Thyroid gland (tissue), 4 donors: ENCODE measurements around the gene EVI5L. TPM values are rescaled to one million over a fixed set of nuclear protein-coding genes. Genes with fewer than 3 reads are reported as not detected.
"Not testable (repeated sequence)": the region's sequence is repeated elsewhere in the genome, so short reads cannot be mapped to it uniquely, and the experiment has no call there.

Experiments used
- DNase-seq, 2 donors: peaks; one replicate each; pipeline ENCODE4 v3.0.0-alpha.2; 2019
- H3K27ac ChIP-seq, 3 donors: fragments of 200-600 bp; sonication (generic); 1 replicate in 2 of 3; 2 replicates in 1 of 3; pipeline ENCODE4 v1.5.1; 2016 to 2019; ENCODE audit warnings: mild to moderate bottlenecking in 1 of 3, moderate library complexity in 1 of 3
- H3K27me3 ChIP-seq: fragments of 200-600 bp; sonication (generic); one replicate; pipeline ENCODE4 v1.5.1; 2019
- H3K36me3 ChIP-seq, 2 donors: fragments of 200-600 bp; sonication (generic); one replicate each; pipeline ENCODE4 v1.5.1; 2016 to 2019
- H3K4me1 ChIP-seq, 2 donors: fragments of 200-600 bp; sonication (generic); one replicate each; pipeline ENCODE4 v1.5.1; 2017 to 2019
- H3K4me3 ChIP-seq, 3 donors: fragments of 200-600 bp; sonication (generic); replicated peaks in 1 of 3; 1 replicate in 2 of 3; 2 replicates in 1 of 3; pipeline ENCODE4 v1.5.1; 2016; ENCODE audit warnings: mild to moderate bottlenecking in 1 of 3
- H3K9me3 ChIP-seq: fragments of 200-600 bp; sonication (generic); one replicate; pipeline ENCODE4 v1.5.1; 2017
- POLR2A ChIP-seq, 2 donors: fragments of 450-650 bp; IDR thresholded peaks; one replicate each; pipeline ENCODE4 v1.6.1; 2017; ENCODE audit warnings: antibody characterized with exemption in 2 of 2, mild to moderate bottlenecking in 2 of 2, moderate library complexity in 1 of 2
- WGBS, 2 donors: methylation state at CpG; one replicate each; pipeline ENCODE4 v1.1.5; 2017; 5-methylcytosine and 5-hydroxymethylcytosine counted together
- intact Hi-C: fragments of 100-400 bp; cut with DNase I; formaldehyde crosslinking; loops from one replicate; pipeline ENCODE4 v1.15.1; 2023
- total RNA-seq, 4 donors: library from RNA; depleted of rRNA; stranded (reverse); fragments of >200 nt; gene quantifications; one replicate each; pipeline ENCODE4 v1.2.3, GENCODE V29; 2016
- TF ChIP-seq, protein P1 (sequence below), 6 experiments: fragments of 200-600 bp in 3 of 6; fragments of 450-650 bp in 3 of 6; sonication (generic) in 3 of 6; IDR thresholded peaks; one replicate each; pipeline ENCODE4 v1.5.1; 2016 to 2019; ENCODE audit warnings: antibody characterized with exemption in 6 of 6, mild to moderate bottlenecking in 2 of 6, inconsistent platforms in 1 of 6, moderate library complexity in 1 of 6

EVI5L gene
- total RNA-seq, 4 donors from 2014 or later = 9.8 to 29.3 (median 21.8) TPM

GRCh38 chr19:7815325-7815724 is 14.7 kb upstream of the EVI5L start:
- 49 to 68% methylated on average over 9 to 10 of the region's 10 CpGs for WGBS, 2 donors
- Histone ChIP-seq H3K27me3 (no peaks in the 10 kb centered on the region), H3K36me3 (no peaks in the 10 kb centered on the region), H3K9me3 (no peaks in the 10 kb centered on the region), H3K4me3 (no peak overlapping the region), H3K27ac (no peak overlapping the region), H3K4me1 (no peaks in the 10 kb centered on the region)
- TF ChIP-seq POLR2A (IDR thresholded peaks at IDR 0.05) = no peak
- TF ChIP-seq, protein P1, sequence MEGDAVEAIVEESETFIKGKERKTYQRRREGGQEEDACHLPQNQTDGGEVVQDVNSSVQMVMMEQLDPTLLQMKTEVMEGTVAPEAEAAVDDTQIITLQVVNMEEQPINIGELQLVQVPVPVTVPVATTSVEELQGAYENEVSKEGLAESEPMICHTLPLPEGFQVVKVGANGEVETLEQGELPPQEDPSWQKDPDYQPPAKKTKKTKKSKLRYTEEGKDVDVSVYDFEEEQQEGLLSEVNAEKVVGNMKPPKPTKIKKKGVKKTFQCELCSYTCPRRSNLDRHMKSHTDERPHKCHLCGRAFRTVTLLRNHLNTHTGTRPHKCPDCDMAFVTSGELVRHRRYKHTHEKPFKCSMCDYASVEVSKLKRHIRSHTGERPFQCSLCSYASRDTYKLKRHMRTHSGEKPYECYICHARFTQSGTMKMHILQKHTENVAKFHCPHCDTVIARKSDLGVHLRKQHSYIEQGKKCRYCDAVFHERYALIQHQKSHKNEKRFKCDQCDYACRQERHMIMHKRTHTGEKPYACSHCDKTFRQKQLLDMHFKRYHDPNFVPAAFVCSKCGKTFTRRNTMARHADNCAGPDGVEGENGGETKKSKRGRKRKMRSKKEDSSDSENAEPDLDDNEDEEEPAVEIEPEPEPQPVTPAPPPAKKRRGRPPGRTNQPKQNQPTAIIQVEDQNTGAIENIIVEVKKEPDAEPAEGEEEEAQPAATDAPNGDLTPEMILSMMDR (IDR thresholded peaks at IDR 0.05) = no peak
- intact Hi-C loops = no loop called here
- no peak for DNase-seq

- H3K27ac ChIP-seq, H3K9me3 ChIP-seq, H3K36me3 ChIP-seq, DNase-seq, intact Hi-C loops, H3K4me1 ChIP-seq, H3K27me3 ChIP-seq, H3K4me3 ChIP-seq: not testable (repeated sequence)
- 94 to 98% methylated on average over 3 of the region's 3 CpGs for WGBS, 2 donors
These were observed 14.0 kb upstream of the EVI5L start for GRCh38 chr19:7816040-7816439.

- Histone ChIP-seq H3K36me3 (no peaks in the 10 kb centered on the region), H3K27ac (no peak overlapping the region), H3K4me1 (no peaks in the 10 kb centered on the region), H3K4me3 (no peak overlapping the region), H3K9me3 (no peaks in the 10 kb centered on the region), H3K27me3 (no peaks in the 10 kb centered on the region)
- intact Hi-C loops = no loop called here
- TF ChIP-seq, protein P1 (IDR thresholded peaks at IDR 0.05) = no peak
- TF ChIP-seq POLR2A (IDR thresholded peaks at IDR 0.05) = no peak
- WGBS, 2 donors = 95% methylated on average over 1 of the region's 1 CpG
- DNase-seq = no peak
These were observed 12.2 kb upstream of the EVI5L start for GRCh38 chr19:7817801-7818200.

- TF ChIP-seq, protein P1 (IDR thresholded peaks at IDR 0.05) = no peak
- Histone ChIP-seq H3K4me1 (no peaks in the 10 kb centered on the region), H3K36me3 (no peaks in the 10 kb centered on the region), H3K9me3 (no peaks in the 10 kb centered on the region), H3K4me3 (no peak overlapping the region), H3K27me3 (no peaks in the 10 kb centered on the region), H3K27ac (no peak overlapping the region)
- intact Hi-C loops = no loop called here
- no peak for DNase-seq
- 47 to 100% methylated on average over 1 to 2 of the region's 2 CpGs for whole genome bisulfite sequencing, 2 donors
These were observed 11.2 kb upstream of the EVI5L start for GRCh38 chr19:7818806-7819205.

DNA sequence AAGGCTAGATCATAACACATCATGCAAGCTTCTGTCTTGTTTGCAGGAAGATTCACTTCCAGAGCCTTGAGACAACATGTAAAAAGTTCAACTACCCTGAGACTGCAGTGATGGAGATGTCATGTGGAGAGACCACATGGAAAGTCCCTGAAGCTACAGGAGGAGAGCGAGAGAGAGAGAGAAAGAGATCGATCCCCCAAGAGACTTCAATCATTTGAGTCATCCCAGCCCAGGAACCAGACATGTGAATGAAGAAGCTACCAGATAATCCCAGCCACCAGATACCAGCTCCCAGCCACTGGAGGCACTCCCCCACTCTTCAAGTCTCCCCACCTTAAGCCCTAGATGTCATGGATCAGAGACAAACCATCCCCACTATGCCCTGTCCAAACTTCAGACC is 10.7 kb upstream of the EVI5L start:
- no peak for DNase-seq
- H3K27me3 ChIP-seq = no peaks in the 10 kb centered on the region
- no peaks in the 10 kb centered on the region for H3K36me3 ChIP-seq
- TF ChIP-seq, protein P1 (IDR thresholded peaks at IDR 0.05) = no peak
- no peak for TF ChIP-seq POLR2A (IDR thresholded peaks at IDR 0.05)
- intact Hi-C loops = no loop called here
- no peaks in the 10 kb centered on the region for H3K9me3 ChIP-seq
- no peak overlapping the region for H3K4me3 ChIP-seq
- H3K27ac ChIP-seq = no peak overlapping the region
- 91 to 93% methylated on average over 2 of the region's 2 CpGs for WGBS, 2 donors
- no peaks in the 10 kb centered on the region for H3K4me1 ChIP-seq

- Histone ChIP-seq H3K4me3 (no peak overlapping the region), H3K27ac (no peak overlapping the region), H3K36me3 (no peaks in the 10 kb centered on the region), H3K27me3 (no peaks in the 10 kb centered on the region), H3K4me1 (no peaks in the 10 kb centered on the region), H3K9me3 (no peaks in the 10 kb centered on the region)
- DNase-seq = no peak
- 26 to 27% methylated on average over 3 of the region's 3 CpGs for WGBS, 2 donors
- intact Hi-C loops = no loop called here
- no peak for TF ChIP-seq POLR2A (IDR thresholded peaks at IDR 0.05)
- TF ChIP-seq, protein P1 (IDR thresholded peaks at IDR 0.05) = no peak
These were observed 9.4 kb upstream of the EVI5L start for GRCh38 chr19:7820588-7820987.
